GM18498 (cell line): ENCODE results near the gene USP49.

ENCODE experiments used
- ATAC-seq: cut with Tn5 transposase; IDR thresholded peaks from one replicate; pipeline ENCODE4 v1.9.1; 2021; ENCODE audit warnings: mild to moderate bottlenecking, moderate library complexity; ENCODE audit not compliant: unreplicated experiment

USP49 gene

DNA sequence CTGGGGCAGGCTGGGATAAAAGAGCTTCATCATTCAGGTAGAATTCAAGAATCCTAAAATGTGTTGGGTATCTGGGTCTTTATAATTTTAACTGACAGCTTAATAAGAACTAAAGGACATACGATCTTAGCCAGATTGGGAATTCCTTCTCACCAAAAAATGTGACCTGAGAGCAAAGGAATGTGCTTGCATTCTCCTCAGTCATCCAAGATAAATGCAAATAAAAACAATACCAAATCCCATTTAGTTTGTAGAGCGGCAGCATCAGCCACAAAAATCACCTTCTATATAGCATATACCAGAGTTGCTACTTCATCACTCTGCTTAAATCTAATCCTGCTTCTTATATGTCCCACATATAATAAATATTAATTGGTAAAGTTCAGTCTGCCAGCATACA is 16.9 kb downstream of the USP49 start:
- no peak for ATAC-seq

DNA sequence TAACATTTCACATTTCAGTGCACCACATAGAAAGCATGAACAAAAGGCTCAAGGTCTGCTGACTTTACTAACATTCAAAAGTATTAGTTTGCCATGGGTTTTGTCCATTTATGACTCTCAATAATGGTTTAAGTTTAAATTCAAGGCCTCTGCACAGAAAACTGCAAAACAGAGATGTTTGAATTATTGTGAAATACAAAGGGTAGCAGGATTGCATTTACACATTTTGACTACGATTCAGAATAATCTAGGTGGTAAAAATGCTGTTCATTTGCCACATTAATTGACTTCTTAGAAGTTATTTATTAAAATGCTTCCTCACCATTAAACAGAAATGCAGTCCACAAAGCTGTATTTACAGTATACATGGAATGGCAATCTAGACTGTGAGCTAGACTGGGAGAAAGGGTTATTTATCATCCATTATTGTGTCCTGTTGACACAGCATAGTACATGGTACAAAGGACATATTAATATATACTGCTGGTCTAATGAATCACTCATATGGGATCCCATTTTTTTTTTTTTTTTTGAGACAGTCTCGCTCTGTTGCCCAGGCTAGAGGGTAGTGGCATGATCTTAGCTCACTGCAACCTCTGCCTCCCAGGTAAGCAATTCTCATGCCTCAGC is 18.0 kb downstream of the USP49 start:
- no peak for ATAC-seq

DNA sequence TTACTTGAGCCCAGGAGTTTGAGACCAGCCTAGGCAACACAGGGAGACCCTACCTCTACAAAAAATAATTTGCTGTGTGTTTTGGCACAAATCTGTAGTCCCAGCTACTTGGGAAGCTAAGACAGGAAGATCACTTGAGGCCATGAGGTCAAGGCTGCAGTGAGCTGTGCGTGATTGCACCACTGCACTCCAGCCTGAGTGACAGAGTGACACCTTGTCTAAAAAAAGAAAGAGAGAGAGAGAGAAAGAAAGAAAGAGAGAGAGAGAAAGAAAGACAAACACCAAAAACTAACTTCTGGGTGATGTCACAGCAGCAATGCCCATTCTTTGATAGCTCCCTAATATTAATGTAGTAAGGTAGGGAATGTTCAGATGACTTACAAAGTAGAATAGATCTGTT is 20.4 kb downstream of the USP49 start:
- no peak for ATAC-seq

DNA sequence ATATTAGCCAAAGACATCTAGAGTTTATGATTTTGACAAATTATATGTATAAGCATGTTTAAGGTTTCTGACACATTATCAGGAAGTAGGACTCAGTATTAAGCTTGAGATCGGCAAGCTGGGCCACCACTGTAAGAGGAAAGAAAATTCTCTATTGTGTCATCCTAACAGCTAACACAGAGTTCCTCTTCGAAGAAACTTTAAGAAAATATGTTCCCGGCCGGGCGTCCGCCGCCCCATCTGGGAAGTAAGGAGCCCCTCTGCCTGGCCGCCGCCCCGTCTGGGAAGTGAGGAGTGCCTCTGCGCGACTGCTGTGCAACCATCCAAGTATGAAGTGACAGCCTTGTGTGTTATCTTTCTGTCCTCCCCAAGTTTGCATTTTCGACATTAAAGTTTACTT is 23.0 kb downstream of the USP49 start:
- no peak for ATAC-seq

DNA sequence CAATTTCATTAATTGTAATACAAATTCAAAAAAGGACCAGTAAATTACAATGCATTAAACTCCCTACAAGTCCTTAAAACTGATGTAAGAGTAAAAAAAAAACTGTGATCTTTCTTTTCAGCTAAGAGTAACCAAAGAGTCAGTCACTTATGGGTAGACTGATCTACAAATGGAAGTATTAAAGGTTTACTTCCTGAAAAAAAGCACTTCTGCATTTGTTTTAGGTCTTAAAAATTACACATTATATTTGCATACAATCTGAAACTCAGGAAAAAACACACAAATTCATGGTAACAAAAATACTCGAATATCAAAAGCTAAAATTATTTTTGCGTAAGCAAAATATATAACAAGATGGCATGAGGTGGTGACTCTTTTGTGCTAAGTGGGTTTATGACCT is 23.5 kb downstream of the USP49 start:
- no peak for ATAC-seq

DNA sequence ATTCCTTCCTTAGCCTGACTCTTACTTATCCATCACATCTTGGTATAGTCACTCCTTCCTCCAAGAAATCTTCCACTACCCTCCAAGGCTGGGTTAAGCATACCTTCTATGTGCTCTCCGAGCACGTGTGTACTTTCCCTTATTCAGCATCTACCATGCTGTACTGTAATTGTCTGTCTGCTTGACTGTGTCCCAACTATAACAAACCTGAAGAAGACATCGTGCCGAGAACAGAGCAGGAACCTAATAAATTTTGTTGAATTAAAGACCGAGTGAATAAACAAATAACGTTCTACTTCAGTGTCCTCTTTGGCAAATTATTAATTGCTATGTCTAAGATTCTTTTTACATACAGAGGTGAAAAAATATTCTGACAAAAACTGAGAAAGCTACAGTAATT is 35.8 kb downstream of the USP49 start:
- ATAC-seq = no peak

DNA sequence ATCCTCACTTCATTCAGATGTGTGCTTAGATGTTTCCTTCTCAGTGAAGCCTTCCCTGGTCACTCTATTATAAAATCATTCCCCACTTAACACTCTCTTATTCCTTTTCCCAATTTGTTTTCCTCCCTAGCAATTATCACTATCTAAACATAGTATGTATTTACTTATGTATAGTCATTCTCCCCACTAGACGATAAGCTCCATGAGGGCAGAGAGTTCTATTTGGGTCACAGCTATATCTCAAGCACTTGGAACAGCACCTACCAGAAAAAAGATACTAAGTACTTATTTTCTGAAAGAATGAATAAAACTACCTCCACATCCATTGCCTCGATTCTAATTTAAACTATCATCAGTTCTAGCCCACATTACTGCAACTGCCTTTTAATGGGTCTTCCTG is 36.5 kb downstream of the USP49 start:
- no peak for ATAC-seq

DNA sequence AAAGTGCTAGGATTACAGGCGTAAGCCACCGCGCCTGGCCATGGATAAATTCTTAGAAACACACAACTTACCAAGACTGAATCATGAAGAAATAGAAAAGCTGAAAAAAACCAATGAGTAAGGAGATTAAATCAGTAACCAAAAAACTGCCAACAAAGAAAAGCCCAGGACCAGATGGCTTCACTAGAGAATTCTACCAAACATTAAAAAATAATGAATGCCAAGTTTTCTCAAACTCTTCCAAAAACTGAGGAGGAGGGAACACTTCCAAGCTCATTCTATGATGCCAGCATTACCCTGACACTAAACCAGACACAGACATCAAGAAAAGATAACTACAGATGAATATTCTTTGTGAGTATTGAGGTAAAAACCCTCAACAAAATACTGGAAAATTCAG is 44.3 kb downstream of the USP49 start:
- no peak for ATAC-seq

DNA sequence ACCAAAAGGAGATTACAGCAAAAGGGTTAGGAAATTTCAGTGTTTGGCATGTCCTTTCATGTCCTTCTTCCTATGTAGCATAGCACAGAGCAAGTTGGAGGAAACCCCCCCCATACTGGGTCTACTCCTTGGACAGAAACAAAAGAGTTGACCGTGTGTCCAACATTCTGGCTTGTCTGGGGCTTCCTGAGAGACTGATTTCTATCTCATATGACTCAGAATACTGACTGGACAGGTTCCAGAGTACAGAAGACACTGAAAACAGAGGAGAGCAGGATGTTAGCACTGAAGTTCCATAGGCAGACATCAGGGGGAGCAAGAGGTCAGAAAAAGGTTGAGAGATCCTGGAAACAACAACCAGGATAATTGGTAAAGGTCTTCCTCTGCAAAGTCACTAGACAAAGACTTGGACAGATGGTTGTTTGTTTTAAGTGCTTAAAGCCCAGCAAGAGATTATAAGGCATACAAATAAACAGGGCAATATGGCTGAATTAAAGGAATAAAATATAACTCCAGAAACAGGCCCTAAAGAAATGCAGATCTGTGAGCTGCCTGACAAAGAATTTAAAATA is 48.4 kb downstream of the USP49 start:
- no peak for ATAC-seq

DNA sequence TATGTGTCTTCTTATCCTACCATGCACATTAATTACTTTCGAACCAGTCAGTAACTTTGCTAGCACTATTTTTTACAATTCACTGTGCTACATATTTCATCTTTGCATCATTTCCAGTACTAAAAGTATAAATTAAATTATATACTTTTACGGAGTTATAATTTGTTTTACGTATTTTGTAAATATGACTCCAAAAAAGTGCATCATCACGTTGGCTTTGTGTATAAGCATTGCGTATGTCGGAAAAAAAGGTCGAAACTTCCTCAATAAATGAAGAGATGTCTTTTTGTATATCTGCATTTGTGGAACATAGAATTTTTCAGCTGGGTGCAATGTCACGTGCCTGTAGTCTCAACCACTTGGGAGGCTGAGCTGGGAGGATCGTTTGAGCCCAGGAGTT is 52.0 kb downstream of the USP49 start:
- no peak for ATAC-seq

DNA sequence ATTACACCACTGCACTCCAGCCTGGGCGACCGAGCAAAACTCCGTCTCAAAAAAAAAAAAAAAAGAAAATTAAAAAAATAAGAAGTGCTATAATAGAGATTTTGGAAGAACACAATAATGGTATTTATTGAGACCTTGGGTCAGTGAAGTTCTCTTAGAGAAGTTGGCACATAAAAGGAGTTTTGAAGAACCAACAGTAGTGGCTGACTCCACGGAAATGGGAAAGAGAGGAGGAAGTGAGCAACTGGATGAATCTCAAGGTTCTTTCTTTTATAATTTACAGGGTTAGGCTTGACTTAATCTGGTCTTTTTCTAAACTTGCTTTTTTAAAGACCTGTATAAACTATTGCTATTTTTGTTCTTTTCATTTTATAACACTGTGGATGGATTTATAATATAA is 54.8 kb downstream of the USP49 start:
- ATAC-seq = no peak

DNA sequence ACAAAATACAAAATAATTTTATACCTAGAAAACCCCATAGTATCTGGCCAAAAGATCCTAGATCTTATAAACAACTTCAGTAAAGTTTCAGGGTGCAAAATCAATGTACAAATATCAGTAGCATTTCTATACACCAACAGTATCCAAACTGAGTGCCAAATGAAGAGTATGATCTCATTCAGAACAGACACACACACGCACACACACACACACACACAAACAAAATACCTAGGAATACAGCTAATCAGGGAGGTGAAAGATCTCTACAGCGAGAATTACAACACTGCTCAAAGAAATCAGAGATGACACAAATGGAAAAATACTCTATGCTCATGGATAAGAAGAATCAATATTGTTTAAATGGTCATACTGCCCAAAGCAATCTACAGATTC is 58.5 kb downstream of the USP49 start:
- ATAC-seq = no peak

DNA sequence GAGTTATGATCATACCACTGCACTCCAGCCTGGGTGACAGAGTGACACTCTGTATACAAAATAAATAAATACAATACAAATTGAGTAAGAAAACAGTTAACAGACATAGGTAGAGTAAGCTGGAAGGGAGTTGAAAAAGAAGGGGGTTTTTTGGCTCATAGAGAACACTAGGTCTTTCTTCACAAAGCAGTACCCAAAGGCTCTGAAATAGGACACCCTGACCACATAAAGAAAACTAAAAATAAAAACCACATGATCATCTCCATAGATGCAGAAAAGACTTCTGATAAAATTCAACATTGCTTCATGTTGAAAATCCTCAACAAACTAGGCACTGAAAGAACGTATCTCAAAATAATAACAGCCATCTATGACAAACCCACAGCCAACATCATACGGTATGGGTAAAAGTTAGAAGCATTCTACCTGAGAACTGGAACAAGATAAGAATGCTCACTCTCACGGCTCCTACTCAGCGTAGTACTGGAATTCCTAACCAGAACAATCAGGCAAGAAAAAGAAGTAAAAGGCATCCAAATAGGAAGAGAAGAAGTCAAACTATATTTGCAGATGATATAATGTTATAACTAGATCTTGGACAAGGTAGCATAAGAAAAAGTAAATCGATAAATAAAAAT is 59.0 kb downstream of the USP49 start:
- no peak for ATAC-seq

DNA sequence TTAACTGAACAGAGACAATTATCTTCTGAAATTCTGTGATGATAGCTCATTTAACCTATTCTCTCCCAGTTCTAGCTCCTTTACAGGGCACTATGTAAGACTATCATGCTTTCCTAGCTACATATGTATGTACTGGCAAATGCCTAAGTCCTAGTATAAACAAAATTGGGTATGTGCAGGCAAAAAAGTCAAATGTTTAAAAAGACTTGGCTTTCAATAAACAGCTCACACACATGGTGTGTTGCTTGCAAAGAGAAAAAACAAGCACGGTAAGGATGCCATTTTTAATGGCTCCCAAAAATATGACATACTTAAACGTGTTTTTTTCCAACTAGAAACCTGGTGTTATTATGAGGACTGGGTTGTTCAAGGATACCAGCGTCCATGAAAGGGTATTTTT is 62.9 kb downstream of the USP49 start:
- no peak for ATAC-seq

DNA sequence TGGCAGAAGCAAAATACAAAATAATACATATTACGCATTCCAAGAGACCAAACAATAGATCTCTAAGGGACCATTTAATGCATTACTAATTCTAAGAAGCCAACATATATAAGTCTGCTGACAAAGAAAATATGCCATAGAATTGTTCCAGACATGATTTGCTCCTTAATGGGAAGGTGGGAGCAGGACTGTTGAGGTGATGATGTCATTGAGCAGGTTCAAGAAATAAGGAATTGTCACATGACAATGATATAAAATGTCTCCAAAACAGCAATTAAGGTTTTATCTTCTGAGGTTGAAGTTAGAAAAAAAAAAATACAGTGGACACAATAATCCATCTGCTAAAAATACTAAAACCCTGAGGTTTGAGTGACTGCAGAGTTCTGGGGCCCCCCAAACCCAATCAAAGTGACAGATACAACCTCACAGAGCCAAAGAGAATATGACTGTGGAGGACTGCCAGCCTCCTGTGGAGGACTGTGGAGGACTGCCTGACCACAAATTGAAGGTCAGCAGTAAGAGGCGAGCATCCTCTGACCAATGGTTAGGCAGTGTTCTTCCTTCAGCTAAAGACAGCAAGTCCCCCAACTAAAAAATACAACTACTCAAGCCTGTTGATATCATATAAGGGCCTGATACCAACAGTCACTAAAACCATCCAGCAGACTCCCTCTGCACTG is 68.7 kb downstream of the USP49 start:
- ATAC-seq = no peak

DNA sequence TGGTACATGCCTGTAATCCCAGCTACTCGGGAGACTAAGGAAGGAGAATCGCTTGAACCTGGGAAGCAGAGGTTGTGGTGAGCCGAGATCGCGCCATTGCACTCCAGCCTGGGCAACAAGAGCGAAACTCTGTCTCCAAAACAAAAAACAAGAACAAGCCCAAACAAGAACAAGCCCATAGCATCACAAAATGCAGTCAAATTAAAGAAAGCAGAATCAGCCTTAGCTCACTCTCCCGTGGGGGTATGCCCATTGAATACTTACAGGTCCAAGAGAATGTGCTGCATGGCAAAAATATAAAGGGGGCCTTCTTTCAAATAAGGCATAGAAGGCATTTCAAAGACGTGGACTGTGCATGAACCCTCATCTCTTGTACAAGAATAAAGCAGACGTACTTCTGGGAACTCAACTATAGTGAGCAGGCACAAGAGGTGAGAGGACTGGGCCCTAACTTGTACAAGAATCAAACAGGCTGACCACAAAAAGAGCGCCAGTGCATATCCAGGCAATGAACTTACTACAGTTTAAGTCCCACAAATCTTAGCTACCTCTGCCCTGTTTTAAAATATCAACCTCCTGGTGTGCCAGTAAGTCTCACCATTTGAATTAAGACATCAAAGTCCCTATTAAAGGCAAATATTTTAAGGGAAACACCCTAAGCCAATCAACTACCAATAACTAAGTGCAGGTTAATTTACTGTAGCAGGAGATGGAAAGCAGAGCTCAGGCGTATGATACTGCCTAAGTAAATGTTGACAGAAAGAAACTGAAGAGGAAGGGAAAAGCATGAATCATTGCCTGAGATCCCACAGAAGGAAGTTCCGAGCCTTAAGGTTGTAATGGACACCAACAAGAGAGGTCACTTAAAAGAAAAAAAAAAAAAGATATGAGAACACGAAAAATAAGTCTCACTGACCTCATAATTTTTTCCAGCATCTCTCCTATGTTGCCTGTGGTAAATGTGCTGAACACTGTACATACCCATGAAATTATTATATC is 70.3 kb downstream of the USP49 start:
- ATAC-seq = no peak

DNA sequence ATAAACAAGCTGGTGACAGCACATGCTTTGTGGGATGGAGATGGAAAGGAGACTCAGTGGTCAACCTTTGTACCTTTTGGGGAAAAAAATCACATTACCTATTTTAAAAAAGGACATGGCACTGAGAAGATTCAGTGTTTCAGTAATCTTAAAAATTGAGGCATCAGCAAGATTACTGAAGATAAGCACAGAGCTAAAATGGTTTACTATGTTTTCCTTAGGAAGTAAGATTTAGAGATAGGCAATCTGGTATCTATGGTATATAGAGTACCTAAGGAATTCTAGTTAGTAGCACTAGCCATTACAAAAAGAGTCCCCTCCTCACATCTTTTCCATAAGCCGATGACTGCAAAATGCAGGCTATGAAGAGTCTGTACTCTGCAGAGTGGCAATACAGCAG is 72.0 kb downstream of the USP49 start:
- no peak for ATAC-seq

DNA sequence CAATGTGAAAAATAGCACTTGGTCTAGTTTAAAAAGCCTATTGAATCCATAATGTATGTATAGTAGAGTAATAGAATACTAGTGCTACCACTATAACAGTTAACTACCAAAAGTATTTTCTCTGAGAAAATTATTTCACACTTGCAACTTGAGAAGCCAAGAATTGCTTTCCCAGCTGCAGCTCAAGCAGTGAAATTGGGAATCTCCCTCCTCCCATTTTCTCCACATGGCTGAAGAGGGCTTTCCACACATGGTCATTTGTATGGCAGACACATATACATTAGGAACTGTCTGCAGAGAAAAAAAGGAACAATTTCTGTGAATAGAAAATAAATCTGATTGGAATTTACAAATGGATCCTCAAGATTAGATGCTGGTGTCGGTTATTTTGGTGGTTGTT is 73.2 kb downstream of the USP49 start:
- no peak for ATAC-seq

DNA sequence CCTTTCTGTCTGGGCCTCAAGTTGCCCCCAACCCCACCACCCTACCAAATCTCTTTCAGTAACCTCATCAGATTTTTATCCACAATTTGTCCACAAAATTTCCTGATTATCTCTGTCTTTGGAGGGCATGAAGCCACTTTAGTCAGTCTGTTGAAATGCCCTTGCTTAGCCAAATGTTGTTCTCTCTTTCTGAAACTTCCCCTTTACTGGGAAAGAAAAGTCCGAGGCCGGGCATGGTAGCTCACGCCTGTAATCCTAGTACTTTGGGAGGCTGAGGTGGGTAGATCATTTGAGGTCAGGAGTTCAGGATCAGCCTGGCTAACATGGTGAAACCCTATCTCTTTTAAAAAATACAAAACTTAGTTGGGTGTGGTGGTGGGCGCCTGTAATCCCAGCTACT is 73.9 kb downstream of the USP49 start:
- ATAC-seq = no peak

DNA sequence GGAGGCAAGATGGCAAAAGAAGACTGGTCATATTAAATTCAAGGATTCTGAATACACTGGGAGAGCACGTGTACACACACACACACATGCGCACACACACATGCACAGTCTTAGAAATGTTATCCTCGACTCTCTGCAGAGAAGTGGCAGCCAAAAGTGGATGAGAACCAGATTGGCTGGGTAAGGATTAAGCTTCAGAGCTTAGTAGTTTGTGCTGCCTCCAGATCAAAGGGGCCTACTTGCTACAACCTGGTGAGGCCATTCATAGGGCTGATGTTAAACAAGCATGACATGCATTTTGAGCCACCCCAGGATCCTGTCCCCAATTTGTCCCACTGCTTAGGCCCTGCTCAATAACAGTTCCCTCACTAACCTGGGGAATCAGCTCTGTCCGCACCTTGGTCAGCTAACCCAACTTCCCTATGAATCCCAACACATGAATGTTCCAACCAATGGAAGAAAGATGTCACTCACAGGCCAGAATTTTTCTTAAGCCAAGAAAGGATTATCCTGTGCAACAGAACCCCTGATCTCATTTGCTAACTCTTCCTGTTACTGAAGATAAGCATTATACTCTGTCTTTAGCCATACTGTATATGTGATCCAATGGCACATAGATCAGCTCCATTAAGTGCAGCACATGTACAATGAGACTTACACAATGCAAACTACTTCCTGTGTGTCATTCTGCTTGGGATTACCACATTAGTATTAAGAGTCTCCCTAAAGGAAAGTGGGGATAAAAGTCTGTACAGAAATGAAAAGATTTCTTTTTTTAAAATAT is 76.7 kb downstream of the USP49 start:
- no peak for ATAC-seq
